K562 (cell line): ENCODE data around the gene DEK. TPM values are rescaled to one million over a fixed set of nuclear protein-coding genes. Genes with fewer than 3 reads are reported as not detected.
A peak's percentile ranks its signal among the peaks of the same experiment; 100 is the strongest.

Experiments used
- ATAC-seq: fragments of 200-7000 bp; cut with Tn5 transposase; 3 replicates; pipeline ENCODE4 v1.9.1; 2020; ENCODE audit warnings: moderate library complexity
- BruUV-seq: library from RNA; stranded (reverse); fragments of 400-500 nt; replicated peaks from 2 replicates; lab custom pipeline; 2021; lab: Mats Ljungman, UMichigan
- CTCF ChIA-PET: fragments of 300-600 bp; formaldehyde crosslinking; extraction: SDS; loops from one replicate; lab custom pipeline; 2021; ENCODE audit warnings: low intra/inter-chr PET ratio; lab: Yijun Ruan, JAX
- POLR2A ChIA-PET: fragments of 300-600, 350-650 bp; sonication (Branson Sonifier 250); formaldehyde crosslinking; extraction: SDS; loops from one replicate; lab custom pipeline; 2021; ENCODE audit warnings: antibody characterized with exemption, inconsistent platforms; lab: Yijun Ruan, JAX
- DNase-seq, 4 experiments: peaks; one replicate each; pipeline versions ENCODE4 v3.0.0 to v3.0.0-alpha.2; 2011 to 2018; ENCODE audit warnings: low spot score in 3 of 4, mixed read lengths in 3 of 4; ENCODE audit errors: extremely low read depth in 1 of 4
- FAIRE-seq: peaks from 2 replicates; lab custom pipeline; 2011; peaks lifted over from hg19 to GRCh38; lab: Jason Lieb, UNC
- H2AFZ ChIP-seq: 2 replicates; pipeline ENCODE4 v1.6.0; 2011; ENCODE audit warnings: low read depth, low read length, control low read depth, inconsistent platforms
- H3K27ac ChIP-seq: fragments of 200-600 bp; 3 replicates; pipeline ENCODE4 v1.8.0; 2011; ENCODE audit warnings: low read depth, mild to moderate bottlenecking, control low read depth, inconsistent platforms, low read length, moderate library complexity, mixed read lengths; ENCODE audit errors: extremely low read depth
- H3K27me3 ChIP-seq, 2 experiments: fragments of 300-600 bp in 1 of 2; 2 replicates in 1 of 2; 3 replicates in 1 of 2; pipeline versions ENCODE4 v1.6.0 to v1.8.0; 2011; ENCODE audit warnings: inconsistent platforms in 2 of 2, low read length in 2 of 2, mild to moderate bottlenecking in 1 of 2, mixed read lengths in 1 of 2, moderate library complexity in 1 of 2; ENCODE audit not compliant: control insufficient read depth in 2 of 2, insufficient read depth in 2 of 2
- H3K36me3 ChIP-seq: fragments of 300-600 bp; 3 replicates; pipeline ENCODE4 v1.8.0; 2011; ENCODE audit warnings: mild to moderate bottlenecking, low read length, inconsistent platforms; ENCODE audit not compliant: control insufficient read depth, insufficient read depth
- H3K4me1 ChIP-seq, 2 experiments: fragments of 200-600 bp in 1 of 2; replicated peaks in 1 of 2; 2 replicates in 1 of 2; 3 replicates in 1 of 2; pipeline versions ENCODE4 v1.5.1 to v1.8.0; 2011; ENCODE audit warnings: inconsistent platforms in 2 of 2, low read length in 2 of 2, mild to moderate bottlenecking in 1 of 2, mixed read lengths in 1 of 2, moderate library complexity in 1 of 2; ENCODE audit not compliant: control insufficient read depth in 2 of 2, insufficient read depth in 2 of 2
- H3K4me2 ChIP-seq: 2 replicates; pipeline ENCODE4 v1.6.1; 2011; ENCODE audit warnings: low read length, control low read depth, inconsistent platforms, mixed read lengths; ENCODE audit not compliant: insufficient read depth
- H3K4me3 ChIP-seq: fragments of 200-600 bp; sonication (generic), shearing (Covaris generic); 2 replicates; pipeline ENCODE4 v1.5.1; 2016; ENCODE audit warnings: control low read depth, inconsistent platforms
- H3K79me2 ChIP-seq: fragments of 200-600 bp; 3 replicates; pipeline ENCODE4 v1.8.0; 2011; ENCODE audit warnings: low read length, inconsistent platforms; ENCODE audit not compliant: control insufficient read depth, insufficient read depth
- H3K9ac ChIP-seq, 2 experiments: 2 replicates each; pipeline versions ENCODE4 v1.6.0 to v1.6.1; 2011; ENCODE audit warnings: low read depth in 2 of 2, low read length in 2 of 2, control low read depth in 1 of 2, inconsistent platforms in 1 of 2, mild to moderate bottlenecking in 1 of 2, mixed read lengths in 1 of 2; ENCODE audit not compliant: insufficient read depth in 1 of 2
- H3K9me1 ChIP-seq: one replicate; pipeline ENCODE4 v1.6.0; 2011; ENCODE audit warnings: inconsistent platforms, mild to moderate bottlenecking, low read length, moderate library complexity; ENCODE audit not compliant: control insufficient read depth, insufficient read depth
- H3K9me3 ChIP-seq: replicated peaks from 2 replicates; pipeline ENCODE4 v1.5.1; 2011; ENCODE audit warnings: low read depth, low read length, inconsistent platforms; ENCODE audit not compliant: control insufficient read depth, insufficient read depth
- H4K20me1 ChIP-seq: replicated peaks from 2 replicates; pipeline ENCODE4 v1.6.1; 2011; ENCODE audit warnings: low read length, inconsistent platforms, mixed read lengths; ENCODE audit not compliant: control insufficient read depth, insufficient read depth
- ETV5 ChIP-seq: sonication (generic); formaldehyde crosslinking; IDR thresholded peaks from 2 replicates; pipeline ENCODE4 v1.4.0; 2020; ENCODE audit warnings: low read depth, mild to moderate bottlenecking, missing genetic modification reagents
- NR2C2 ChIP-seq, 2 experiments: fragments of 200-800 bp in 1 of 2; sonication (Bioruptor generic) in 1 of 2; sonication (generic) in 1 of 2; formaldehyde crosslinking in 1 of 2; IDR thresholded peaks; 2 replicates each; pipeline versions ENCODE4 v1.6.1 to v1.8.0; 2016 to 2022; ENCODE audit warnings: mild to moderate bottlenecking in 1 of 2, missing compliant biosample characterization in 1 of 2, missing genetic modification characterization in 1 of 2, missing genetic modification reagents in 1 of 2
- POLR2H ChIP-seq: IDR thresholded peaks from 2 replicates; pipeline ENCODE4 v1.6.1; 2016; ENCODE audit warnings: missing genetic modification characterization, low read depth, mild to moderate bottlenecking, control low read depth, missing compliant biosample characterization, moderate library complexity
- RBBP5 ChIP-seq: fragments of 200-600 bp; sonication (generic); IDR thresholded peaks from 2 replicates; pipeline ENCODE4 v1.6.1; 2012; ENCODE audit warnings: borderline replicate concordance, mild to moderate bottlenecking, low read length, control low read depth, inconsistent platforms; ENCODE audit not compliant: insufficient read depth, poor library complexity, severe bottlenecking
- RBFOX2 ChIP-seq: fragments of 200-400 bp; formaldehyde crosslinking; IDR thresholded peaks from 2 replicates; pipeline ENCODE4 v1.6.1; 2017; ENCODE audit warnings: low read depth, mild to moderate bottlenecking, low read length, moderate library complexity
- SETDB1 ChIP-seq: IDR thresholded peaks from one replicate; pipeline ENCODE4 v1.6.1; 2012; ENCODE audit warnings: low read length, control low read depth, inconsistent platforms
- TEAD4 ChIP-seq, 2 experiments: sonication (generic) in 1 of 2; formaldehyde crosslinking in 1 of 2; IDR thresholded peaks; 2 replicates each; pipeline versions ENCODE4 v1.6.1 to v1.8.0; 2012 to 2022; ENCODE audit warnings: borderline replicate concordance in 1 of 2, inconsistent platforms in 1 of 2, low read length in 1 of 2, mild to moderate bottlenecking in 1 of 2, missing genetic modification reagents in 1 of 2
- THRB ChIP-seq: fragments of 450-650 bp; formaldehyde crosslinking; conservative IDR thresholded peaks from 2 replicates; pipeline ENCODE4 v1.4.0; 2022; ENCODE audit warnings: mild to moderate bottlenecking, missing genetic modification characterization
- ZSCAN29 ChIP-seq: fragments of 450-650 bp; IDR thresholded peaks from 2 replicates; pipeline ENCODE4 v1.6.1; 2017
- WGBS: fragments of 100-300 bp; shearing (Covaris generic); methylation state at CpG from one replicate; pipeline ENCODE4 v1.1.6; 2016; ENCODE audit warnings: low coverage, mixed read lengths; ENCODE audit not compliant: insufficient coverage; ENCODE audit errors: missing lambda C conversion rate; 5-methylcytosine and 5-hydroxymethylcytosine counted together
- in situ Hi-C: fragments of 300-500 bp; cut with MboI; formaldehyde crosslinking; loops from 4 replicates; pipeline ENCODE4 v1.15.0; 2018; ENCODE audit warnings: inconsistent platforms, mixed read lengths
- intact Hi-C: fragments of 100-400 bp; cut with micrococcal nuclease; formaldehyde crosslinking; loops from 2 replicates; pipeline ENCODE4 v1.14.2; 2022
- polyA plus RNA-seq, 8 experiments: library from polyadenylated mRNA; depleted of rRNA in 4 of 8; stranded (reverse) in 5 of 8; unstranded in 3 of 8; fragments of >200 nt; fragmentation: Nextera tagmentation in 2 of 8; fragmentation: Illumina TruSeq in 1 of 8; extraction: Ambion mirVana in 2 of 8; extraction: Trizol in 1 of 8; gene quantifications; 2 replicates each; pipeline versions ENCODE4 v1.2.1 to v1.2.3, GENCODE V29; 2011 to 2014; ENCODE audit warnings: inconsistent platforms in 1 of 8, missing spikeins in 1 of 8
- total RNA-seq, 7 experiments: library from RNA; depleted of rRNA in 6 of 7; stranded (reverse); fragments of >200 nt in 6 of 7; fragmentation: Illumina TruSeq in 2 of 7; extraction: Trizol in 2 of 7; gene quantifications; 2 replicates each; pipeline versions ENCODE4 v1.2.1 to v1.2.3, GENCODE V29; 2011 to 2021; ENCODE audit warnings: low replicate concordance in 1 of 7
- TF ChIP-seq, protein P1 (sequence below): fragments of 450-650 bp; formaldehyde crosslinking; IDR thresholded peaks from 2 replicates; pipeline ENCODE4 v1.4.0; 2020; ENCODE audit warnings: mild to moderate bottlenecking, mixed read lengths

The DEK gene
- total and polyA plus RNA-seq, 9 of the 15 experiments (the other 6 are each of a cell fraction or from before 2014, with no cell fraction given), result 82.3 to 338 (median 184) TPM

- TF ChIP-seq NR2C2 (CRISPR knock-in tag; IDR thresholded peaks at IDR 0.05) (no peak), NR2C2 (tag; IDR thresholded peaks at IDR 0.05) (peak; percentile 35; the same call in 1 of the 2 replicates), TEAD4 (IDR thresholded peaks at IDR 0.05; ENCODE audit: low read length) (no peak), TEAD4 (CRISPR knock-in tag; IDR thresholded peaks at IDR 0.05; ENCODE audit: borderline replicate concordance) (no peak), SETDB1 (no peak), RBBP5 (peak; percentile 34), ZSCAN29 (peak; percentile 83)
Observed at GRCh38 chr6:18262702-18263417, 1.5 kb downstream of the DEK start (continued).

DNA sequence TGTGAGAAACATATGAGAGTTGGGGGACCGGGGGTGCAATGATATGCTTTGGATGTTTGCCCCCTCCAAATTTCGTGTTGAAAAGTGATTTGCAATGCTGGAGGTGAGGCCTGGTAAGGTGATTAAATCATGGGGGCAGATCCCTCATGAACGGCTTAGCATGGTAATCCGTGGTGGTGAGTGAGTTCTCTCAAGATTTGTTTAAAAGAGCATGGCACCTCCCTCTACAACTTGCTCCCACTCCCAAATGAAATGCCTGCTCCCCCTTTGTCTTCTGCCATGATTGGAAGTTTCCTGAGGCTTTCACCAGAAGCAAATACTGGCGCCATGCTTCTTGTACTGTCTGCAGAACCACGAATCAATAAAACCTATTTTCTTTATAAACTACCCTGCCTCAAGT lies 2.5 kb downstream of the DEK start:
- Histone ChIP-seq H3K9ac (peak overlapping the region; percentile 79 to 95; a peak in 3 of 4 replicates), H3K27ac (peak overlapping the region; percentile 10; the same call in 1 of the 3 replicates), H3K4me3 (peak overlapping the region; percentile 92; the same call in 1 of the 2 replicates), H3K9me1 (no peaks in the 10 kb centered on the region), H3K36me3 (peaks cover 59% of the 10 kb centered on the region), H3K79me2 (peaks cover 78% of the 10 kb centered on the region), H3K4me2 (peak overlapping the region; percentile 44), H3K9me3 (peaks cover 6% of the 10 kb centered on the region), H2AFZ (no peak overlapping the region), H3K27me3 (no peaks in the 10 kb centered on the region), H4K20me1 (peaks cover 36% of the 10 kb centered on the region), H3K4me1 (peaks cover 21% of the 10 kb centered on the region in 2 experiments)
- 24% methylated on average over 6 of the region's 6 CpGs for WGBS
- DNase-seq (no peak), FAIRE-seq (no peak), ATAC-seq (no peak)
- ChIA-PET POLR2A (no interaction called here), CTCF (no interaction called here)
- TF ChIP-seq, protein P1, sequence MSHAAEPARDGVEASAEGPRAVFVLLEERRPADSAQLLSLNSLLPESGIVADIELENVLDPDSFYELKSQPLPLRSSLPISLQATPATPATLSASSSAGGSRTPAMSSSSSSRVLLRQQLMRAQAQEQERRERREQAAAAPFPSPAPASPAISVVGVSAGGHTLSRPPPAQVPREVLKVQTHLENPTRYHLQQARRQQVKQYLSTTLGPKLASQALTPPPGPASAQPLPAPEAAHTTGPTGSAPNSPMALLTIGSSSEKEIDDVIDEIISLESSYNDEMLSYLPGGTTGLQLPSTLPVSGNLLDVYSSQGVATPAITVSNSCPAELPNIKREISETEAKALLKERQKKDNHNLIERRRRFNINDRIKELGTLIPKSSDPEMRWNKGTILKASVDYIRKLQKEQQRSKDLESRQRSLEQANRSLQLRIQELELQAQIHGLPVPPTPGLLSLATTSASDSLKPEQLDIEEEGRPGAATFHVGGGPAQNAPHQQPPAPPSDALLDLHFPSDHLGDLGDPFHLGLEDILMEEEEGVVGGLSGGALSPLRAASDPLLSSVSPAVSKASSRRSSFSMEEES (CRISPR knock-in tag), result no peak
- TF ChIP-seq ETV5 (CRISPR knock-in tag) (no peak), THRB (CRISPR knock-in tag) (no peak), RBFOX2 (peak; percentile 52; the same call in 1 of the 2 replicates), POLR2H (tag) (peak; percentile 1; the same call in 1 of the 2 replicates)
- intact Hi-C loops (loop anchor here (5.0 kb wide), 2 partner anchors 105 to 555 kb away; partner anchors contain the start of genes KDM1B, NUP153 and TPMT), in situ Hi-C loops (no loop called here)
- BruUV-seq, result no TSS peak
